HG02938 (cell line): ENCODE measurements around the gene POLR1H.

Experiments
- ATAC-seq: cut with Tn5 transposase; IDR thresholded peaks from one replicate; pipeline ENCODE4 v1.9.1; 2021; ENCODE audit warnings: mild to moderate bottlenecking, moderate library complexity; ENCODE audit not compliant: unreplicated experiment

Gene POLR1H

DNA sequence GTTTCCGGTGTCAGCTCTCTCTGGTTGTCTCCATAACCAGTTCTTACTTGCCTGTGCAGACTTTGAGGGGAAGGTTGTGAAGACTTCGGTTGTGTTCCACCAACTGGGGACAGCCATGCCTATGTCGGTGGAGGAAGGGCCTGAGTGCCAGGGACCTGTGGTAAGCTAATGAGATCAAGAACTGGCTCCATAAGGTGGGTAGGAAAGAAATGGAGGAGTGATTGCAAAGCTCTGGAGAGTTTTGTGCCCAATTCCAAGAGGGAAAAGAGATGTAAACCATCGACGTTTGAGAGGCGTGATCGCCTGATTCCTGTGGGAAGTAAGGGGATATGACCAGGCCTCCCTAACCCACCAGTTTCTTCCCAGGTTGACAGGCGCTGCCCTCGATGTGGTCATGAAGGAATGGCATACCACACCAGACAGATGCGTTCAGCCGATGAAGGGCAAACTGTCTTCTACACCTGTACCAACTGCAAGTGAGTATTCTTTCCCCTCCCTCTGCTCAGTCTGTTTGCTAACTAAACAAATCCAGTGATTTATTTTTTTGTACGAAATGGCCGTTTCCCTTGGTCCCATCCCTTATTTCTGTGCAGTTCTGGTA lies 893 bp downstream of the POLR1H start:
- ATAC-seq: no peak

DNA sequence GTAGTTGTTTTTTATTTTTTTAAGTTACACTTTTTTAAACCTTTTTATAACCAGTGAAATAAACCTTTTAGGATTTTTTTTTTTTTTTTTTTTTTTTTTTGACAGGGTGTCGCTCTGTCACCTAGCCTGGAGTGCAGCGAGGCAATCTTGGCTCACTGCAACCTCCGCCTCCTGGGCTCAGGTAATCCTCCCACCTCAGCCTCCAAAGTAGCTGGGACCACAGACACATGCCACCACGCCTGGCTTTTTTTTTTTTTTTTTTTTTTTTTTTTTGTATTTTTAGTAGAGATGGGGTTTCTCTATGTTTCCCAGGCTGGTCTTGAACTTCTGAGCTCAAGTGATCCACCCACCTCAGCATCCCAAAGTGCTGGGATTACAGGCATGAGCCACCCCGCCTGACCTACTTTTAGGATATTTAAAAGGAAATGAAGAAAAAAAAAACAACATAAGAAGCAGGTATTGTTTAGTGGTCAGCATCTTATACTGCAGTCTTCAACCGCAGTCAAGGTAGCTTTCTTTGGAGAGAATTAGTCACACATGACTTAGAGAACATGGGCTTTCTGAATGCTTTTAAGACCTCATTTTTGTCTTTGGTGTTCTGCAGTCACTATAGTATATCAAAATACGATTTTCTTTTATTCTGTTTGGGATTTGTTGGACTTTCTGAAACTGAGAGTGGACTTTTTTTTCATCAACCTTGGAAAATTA lies 1.6 kb downstream of the POLR1H start:
- no peak for ATAC-seq

DNA sequence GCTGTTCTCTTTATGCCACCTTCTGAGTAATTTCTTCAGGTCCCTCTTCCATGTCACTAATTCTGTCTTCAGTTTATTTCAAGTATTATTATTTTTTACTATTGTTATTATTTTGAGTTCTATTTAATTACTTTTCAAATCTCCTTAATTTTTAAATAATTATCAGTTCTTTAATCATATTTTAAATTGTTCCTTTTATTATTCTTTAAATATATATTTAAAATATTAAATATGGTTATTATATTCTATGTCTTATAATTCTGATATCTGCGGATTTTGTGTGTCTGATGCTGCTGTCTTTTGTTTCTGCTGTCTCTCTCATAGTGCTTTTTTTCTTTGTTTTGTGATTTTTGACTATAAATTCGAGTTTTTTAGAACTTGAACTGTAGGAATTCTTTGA lies 2.2 kb downstream of the POLR1H start:
- no peak for ATAC-seq

DNA sequence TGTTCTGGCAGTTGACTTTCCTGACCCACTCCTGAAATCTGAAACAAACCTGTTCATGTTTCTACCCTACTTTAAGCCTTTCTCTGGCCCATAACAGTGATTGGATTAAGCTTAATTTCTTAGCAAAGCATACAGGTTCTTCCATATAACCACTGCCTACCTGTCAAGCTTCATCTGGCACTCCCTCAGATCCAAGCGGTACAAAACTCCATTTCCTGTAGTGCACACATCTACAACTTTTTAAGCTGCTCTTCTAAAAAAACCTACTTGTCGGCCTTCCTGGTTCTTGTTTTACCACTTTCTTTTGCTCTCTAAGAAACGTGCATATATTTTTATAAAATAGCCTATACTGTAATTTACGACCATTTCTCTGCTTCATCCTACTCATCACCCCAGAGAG lies 5.0 kb downstream of the POLR1H start:
- no peak for ATAC-seq

DNA sequence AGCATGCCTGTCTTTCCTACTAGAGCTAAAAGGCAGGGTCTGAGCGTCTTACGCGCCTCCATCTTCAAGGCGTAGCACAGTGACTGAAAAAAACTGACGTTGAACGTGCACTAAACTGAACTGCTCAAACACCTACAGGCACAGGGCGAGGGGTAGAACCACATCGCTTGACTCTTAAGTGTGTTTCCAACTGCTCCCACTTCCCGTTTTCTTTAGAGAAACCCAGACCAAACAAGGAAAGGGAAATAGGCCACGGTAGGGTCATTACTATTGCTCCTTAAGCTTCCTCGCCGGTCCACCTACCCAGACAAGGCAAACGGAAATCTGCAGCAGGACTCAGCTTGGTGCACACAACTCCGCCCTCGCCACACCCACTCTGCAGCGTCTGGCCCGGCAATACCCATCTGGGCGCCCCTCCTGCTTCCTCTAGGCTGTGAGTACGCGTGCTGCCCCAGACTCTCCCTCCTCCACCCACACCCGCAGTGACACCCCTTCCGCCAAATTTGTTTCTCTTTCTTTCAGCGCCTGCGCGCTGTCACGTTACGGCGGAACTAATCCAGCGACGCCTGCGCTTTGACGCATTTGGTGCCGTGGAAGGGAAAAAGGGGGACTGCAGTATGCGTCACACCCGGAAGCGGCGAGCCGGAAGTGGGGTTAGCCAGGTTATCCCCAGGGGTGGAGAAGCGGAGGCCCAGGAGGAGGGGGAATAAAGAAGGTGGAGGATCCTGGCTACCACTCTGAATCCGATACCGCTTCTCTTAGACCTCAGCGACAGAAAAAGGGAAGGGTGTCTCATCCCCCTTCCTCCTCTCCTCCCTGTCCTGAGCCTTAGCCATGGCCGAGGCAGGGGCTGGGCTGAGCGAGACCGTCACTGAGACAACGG lies 5.8 kb downstream of the POLR1H start, which contains the start of gene PPP1R11:
Gene PPP1R11, plus strand, starts transcription at position 622 of the 883 bp plus-strand sequence. Its CDS starts 213 bp downstream, at position 835.
- ATAC-seq: peak; percentile 96

DNA sequence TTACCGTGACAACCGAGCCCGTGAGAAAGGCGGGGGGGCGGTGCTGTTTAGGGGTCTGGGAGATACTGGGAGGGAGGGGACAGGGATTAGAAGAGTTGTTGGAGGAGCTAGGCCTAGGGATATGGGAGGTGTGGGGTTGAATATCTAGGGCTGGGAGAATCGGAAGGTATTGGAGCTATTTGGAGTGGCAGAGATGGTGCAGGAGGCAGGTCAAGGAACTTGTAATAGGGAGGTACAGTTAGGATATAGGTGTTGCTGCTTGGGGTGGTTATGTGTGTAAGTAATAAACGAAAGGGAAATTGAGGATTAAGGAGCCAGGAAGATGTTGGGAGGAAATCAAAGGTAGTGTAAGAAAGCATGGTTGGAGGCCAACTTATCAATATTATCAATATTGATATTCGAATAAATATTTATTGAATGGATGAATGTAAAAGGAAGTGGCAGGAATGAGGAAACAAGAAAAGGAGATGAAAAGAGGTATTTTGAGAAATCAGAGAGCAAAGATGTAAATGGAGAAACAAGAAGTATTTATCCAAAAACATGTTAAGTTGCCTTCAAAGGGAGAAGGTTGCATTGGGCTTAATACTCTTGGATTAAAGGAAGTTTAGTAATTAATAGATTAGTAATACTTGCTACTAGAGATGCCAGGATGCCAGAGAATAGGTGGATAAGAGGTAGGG lies 6.5 kb downstream of the POLR1H start:
- ATAC-seq: no peak

DNA sequence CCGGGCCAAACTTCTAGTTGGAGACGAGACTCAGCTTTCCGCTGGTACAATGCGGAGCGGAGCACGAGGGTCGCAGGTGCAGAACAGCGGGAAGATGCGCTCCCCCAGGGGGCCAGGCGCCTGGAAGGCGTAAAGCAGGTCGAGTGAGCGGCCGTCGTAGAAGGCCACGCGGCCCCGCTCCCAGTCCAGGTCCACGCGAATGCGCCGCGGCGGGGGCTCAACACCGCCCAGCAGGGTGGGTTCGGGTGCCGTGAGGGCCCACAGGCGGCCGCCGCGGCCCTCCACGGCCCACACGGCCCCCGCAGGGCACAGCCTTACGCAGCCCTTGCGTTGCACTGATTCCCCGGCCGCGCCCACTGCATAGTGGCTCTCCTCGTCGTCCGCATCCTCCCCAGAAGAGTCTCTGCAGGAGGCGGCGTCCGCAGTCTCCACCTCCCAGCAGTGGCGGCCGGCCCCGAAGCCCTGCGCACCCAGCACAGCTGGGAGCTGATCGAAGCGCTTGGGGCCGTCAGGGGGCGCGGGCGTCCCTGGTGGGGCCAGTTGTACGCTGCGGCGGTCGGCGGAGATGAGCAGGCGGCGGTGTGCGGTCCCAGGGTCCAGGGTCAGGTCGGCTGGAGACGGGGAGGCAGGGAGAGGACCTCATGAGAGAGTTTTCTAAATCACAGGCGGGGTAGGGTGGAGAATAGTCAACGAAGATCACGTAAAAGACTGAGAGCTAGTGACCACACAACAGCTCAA lies 10.2 kb downstream of the POLR1H start:
- no peak for ATAC-seq

DNA sequence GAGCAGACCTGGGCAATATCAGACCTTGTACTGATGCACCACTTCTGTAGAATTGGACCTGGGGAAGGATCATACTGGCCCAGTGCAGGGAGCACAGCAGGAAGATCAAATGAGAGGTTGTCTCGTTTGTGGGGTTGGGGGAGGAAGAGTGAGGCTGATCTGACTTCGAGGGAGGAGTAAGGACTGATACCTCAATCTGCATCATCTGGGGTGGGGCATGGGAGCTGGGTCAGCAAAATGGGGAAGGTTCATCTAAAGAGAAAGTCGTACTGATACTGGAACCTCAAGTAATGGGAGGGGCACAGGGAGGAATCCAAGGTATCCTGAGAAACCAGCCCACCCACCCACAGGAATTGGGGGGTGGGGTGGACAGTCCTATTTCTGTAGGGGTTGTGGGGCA lies 10.8 kb downstream of the POLR1H start:
- no peak for ATAC-seq

DNA sequence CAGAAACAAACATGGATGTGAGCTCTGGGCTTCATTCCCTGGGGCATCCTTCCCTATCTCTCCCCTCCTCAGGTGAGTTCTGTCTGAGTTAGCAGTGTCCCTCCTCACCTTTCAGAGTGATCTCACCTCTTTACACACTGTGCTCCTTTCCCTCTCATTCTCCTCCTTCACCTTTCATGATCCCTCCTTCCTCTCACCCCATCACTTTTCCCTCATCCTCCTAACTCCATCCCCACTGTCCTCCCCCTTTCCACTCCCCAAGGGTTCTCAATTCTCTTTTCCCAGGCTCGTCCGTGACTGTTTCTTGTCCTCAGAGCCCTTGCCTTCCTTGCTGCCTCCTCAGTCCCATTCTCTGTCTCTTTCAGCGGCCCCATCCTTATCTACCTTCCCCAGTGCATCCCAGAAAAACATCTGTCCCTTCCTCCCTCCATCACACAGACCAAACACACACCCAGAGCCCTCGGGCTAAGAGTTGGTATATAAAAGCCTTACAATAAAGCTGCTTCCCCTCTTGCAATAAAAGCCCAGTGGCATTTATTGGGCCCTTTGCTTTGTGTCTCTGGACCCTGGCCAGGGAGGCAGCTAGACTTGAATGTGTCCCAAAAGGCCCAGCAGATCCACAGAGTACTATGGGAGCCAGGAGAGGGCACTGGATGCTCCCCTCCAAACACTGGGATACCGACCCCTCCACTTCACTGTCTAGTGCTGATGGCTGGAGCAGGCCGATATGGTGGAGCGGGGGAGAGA lies 12.6 kb downstream of the POLR1H start:
- no peak for ATAC-seq

DNA sequence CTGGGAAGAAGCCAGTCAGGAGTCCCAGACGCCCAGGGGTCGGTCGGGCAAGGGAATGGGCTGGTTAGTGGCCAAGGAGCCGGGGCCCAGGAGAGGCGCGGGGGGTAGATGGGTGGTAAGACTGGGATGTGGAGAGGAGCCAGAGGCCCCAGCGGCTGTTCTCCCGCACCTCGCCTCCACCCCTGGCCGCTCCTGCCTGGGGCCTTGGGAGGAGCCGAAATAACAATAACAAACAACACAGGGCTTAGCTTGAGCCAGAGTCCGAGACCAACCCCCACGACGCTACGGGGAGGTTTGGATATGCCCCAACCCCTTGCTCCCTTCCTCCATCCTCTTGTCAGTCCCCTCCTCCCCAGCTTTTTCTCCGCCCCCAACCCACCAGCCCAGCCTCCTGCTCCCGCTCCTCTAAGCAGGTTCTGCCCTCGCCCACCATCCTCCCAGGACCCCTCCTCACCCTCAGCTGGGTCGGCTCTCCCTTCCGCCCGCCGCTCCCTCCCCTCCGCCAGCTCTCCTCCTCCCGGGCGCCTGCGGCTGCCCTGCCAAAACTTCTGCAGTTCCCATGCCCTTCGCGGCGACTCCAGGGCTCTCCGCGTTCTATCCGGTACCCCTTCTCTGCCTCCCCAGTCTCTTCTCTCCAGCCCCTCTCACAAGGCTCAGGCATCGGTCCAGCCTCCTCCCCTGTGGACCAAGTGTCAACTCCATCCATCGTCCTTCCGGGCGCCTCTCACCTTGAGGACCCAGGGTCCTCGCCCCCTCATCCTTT lies 13.4 kb downstream of the POLR1H start:
- ATAC-seq: no peak

DNA sequence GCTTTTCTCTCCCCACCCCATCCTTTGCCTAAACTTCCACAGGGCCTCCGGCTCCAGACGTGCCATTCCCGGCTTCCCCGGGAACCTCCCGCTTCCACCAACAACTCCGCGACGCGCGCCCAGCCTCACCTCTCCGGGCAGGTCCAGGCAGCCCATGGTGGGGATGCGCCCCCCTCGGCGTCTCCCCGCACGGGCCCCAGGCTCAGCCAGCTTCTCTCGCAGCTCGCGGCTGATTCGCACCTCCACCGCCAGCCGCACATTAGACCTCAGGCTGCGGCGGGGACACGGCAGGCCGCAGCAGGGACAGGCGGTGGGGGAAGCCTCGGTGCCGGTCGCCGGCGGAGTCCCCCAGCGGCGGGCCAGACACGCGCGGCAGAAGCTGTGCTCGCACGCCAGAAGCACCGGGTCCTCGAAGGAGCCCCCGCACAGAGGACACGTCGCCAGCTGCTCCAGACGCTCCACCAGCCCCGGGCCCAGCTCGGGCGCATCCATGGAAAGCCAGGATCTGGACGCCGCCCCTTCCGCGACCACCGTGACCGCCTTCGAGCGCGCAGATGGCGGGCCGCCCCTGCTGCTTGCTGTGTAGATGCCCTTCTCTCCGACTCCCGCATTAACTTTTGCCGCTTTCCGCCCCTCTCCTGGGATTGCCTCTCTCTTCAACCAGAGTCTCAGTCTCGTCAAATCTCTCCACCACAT lies 14.2 kb downstream of the POLR1H start, which contains the start of gene RNF39:
Gene RNF39, minus strand, starts transcription at position 676 of the 696 bp plus-strand sequence. Its CDS starts 184 bp downstream, at position 492.
- ATAC-seq: no peak

DNA sequence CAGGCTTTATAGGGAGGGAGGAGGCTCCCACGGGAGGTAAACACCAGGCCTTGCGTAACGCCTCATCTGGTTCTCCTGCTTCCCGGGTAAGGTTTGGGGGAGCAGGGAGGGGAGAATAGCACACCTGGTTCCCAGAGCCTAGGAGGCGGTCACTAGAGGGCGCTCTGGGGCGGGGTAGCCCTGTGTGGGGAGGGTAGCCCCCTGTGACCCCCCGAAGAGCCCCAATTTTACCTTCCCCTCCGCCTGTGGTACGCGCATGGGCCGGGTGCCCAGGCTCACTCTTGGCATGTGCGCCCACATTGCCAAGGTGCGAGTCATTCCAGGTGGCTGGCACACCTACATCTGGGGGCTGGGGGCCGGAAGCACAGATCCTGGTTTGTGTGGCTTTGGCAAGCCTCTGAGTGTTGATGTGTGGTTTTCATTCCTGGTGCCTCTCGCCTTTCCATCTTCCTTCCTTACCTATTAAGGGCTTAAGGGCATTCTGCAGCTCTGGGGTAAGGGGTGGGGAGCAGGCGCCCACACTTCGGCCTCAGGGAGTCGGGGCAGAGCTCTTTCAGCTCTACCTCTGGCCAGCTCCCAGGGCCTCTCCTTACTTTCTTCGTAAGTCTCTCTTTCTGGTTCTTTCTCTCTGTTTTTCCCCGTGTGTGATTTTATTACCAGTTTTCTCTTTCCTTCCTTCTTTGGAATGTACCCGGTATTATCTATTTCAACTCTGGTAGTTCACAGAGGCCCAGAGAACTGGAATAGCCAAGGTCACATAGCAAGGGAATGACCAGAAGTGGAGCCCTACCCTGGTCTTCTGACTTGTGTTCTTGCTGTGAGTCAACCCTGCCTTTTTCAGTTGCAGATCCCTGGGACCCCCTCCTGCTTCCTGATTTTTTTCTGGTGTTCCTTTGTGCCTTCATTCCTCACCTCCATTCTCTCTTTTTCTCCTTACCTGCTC lies 15.0 kb downstream of the POLR1H start:
- ATAC-seq: no peak

DNA sequence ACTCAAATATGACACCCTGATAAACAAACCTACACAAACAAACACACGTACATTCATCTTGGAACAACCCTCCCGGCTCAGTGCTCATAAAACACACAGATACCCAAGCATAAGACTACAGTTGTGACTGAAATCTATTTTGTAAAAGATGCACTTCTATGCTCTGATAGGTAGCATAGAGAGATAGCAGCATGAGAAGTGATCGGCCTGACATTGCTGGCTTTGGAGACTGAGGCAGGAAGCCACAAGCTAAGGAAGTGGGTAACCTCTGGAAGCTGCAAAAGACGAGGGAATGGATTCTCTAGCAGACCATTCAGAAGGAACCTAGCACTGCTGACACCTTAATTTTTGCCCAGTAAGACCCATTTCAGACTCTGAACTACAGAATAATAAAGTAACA lies 16.2 kb downstream of the POLR1H start:
- no peak for ATAC-seq

DNA sequence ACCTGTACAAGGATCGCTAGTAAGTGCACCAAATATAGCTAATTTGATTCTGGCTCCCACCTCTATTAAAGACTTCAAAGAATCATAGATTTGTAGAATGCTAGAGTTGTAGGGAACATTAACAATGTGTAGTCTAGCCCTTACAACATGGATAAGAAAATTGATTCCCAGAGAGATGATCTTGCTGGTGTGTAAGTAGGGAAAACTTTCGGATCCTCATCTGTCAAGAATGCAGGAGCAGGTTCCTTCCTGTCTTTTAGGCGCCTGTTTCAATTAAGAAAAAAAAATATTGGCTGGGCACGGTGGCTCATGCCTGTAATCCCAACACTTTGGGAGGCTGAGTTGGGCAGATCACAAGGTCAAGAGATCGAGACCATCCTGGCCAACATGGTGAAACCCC lies 26.8 kb downstream of the POLR1H start:
- ATAC-seq: no peak

DNA sequence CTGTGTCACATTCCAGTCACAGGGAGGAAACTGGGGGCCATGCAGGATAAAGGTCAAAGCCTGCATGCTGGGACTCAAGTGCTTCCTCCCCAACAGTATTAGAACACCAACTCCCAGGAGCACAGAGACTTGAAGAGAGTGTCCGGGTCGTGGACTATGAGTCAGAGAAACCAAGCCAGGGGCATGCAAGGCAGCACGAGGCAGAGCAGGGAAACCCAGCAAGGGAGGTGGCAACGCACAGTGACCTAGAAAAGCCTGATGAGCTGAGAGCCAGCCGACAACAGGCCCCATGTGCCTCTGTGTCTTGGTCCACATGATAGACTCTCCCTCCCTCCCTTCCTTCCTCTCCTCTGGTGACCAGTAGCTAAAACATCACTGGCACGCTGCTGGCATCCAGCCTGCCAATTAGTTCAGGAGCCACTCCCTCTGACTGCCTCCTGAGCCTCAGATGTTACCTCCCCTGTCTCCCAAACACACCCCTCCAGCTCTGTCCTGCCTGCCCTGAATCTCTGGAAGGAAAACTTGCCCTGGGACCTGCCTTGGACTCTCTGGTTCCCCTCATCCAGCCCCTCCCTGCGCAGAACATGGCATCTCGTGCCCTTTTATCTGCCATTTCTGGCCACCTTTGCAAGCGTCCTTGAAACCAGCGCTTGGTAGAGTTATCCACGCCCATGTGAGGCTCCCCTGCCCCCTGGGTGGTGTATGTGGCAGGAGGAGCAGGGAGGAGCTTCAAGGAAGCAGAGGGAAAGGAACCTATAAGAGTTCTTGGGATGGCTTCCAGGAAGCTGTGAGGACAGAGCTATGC lies 30.7 kb downstream of the POLR1H start:
- no peak for ATAC-seq

DNA sequence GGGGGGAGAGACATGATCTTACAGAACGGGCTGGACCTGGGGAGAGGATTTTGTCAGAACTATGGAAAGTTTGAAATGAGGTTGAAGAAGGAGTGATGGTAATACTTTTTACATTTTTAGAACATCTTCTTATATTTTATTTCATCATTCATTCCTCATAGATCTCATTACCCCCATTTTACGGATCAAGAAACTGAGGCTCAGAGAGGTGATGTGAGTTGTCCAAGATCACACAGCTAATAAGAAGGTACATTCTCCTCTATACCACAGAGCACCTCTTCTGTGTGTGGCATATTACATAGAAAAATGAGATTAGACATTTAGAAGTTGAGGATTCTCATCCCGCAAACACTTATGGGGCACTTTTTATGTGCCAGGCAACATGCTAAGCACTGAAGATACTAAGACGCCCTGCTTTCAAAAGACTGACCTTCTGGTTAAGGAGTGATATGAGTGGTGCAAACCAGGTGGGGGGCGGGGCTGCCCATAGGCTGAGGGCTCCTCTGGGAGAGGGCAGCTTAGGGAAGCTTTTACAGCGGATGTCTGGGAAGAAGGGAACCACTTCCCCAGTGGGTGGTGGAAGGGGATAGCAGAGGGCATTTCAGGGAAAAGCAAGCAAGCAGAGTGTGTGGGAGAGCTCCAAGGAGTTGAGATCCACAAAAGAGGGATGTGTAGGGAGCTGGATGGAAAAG lies 31.9 kb downstream of the POLR1H start:
- no peak for ATAC-seq
